GM12874 (cell line): ENCODE results near the gene WDR88.

ENCODE experiments used
- TF ChIP-seq, protein P1 (sequence below): IDR thresholded peaks from 2 replicates; pipeline ENCODE4 v1.5.1; 2011; ENCODE audit warnings: low read depth, mild to moderate bottlenecking, control low read depth, low read length, moderate library complexity; ENCODE audit not compliant: insufficient read depth

Gene WDR88

DNA sequence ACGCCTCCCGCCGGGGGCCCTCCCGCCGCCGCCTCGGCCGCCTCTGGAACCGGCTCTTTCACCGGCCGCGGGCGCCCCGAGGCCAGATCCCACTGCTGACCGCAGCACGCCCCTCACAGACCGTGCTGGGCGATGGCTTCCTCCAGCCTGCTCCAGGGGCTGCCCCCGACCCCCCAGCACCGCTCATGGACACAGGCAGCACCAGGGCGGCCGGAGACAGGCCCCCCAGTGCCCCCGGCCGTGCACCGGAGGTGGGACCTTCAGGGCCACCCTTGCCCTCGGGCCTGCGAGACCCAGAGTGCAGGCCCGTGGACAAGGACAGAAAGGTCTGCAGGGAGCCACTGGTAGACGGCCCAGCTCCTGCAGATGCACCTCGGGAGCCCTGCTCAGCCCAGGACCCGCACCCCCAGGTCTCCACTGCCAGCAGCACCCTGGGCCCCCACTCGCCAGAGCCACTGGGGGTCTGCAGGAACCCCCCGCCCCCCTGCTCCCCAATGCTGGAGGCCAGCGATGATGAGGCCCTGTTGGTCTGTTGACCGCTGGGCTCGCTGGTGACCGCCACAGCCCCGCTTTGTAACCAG is 75.2 kb downstream of the WDR88 start:
- TF ChIP-seq, protein P1, sequence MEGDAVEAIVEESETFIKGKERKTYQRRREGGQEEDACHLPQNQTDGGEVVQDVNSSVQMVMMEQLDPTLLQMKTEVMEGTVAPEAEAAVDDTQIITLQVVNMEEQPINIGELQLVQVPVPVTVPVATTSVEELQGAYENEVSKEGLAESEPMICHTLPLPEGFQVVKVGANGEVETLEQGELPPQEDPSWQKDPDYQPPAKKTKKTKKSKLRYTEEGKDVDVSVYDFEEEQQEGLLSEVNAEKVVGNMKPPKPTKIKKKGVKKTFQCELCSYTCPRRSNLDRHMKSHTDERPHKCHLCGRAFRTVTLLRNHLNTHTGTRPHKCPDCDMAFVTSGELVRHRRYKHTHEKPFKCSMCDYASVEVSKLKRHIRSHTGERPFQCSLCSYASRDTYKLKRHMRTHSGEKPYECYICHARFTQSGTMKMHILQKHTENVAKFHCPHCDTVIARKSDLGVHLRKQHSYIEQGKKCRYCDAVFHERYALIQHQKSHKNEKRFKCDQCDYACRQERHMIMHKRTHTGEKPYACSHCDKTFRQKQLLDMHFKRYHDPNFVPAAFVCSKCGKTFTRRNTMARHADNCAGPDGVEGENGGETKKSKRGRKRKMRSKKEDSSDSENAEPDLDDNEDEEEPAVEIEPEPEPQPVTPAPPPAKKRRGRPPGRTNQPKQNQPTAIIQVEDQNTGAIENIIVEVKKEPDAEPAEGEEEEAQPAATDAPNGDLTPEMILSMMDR: no peak

GRCh38 chr19:33207903-33208302 is 76.0 kb downstream of the WDR88 start:
- TF ChIP-seq, protein P1: no peak

GRCh38 chr19:33208371-33208895 is 76.5 kb downstream of the WDR88 start:
- TF ChIP-seq, protein P1: no peak

GRCh38 chr19:33208904-33209849 is 77.3 kb downstream of the WDR88 start:
- TF ChIP-seq, protein P1: no peak

GRCh38 chr19:33210266-33210940 is 78.5 kb downstream of the WDR88 start:
- TF ChIP-seq, protein P1: no peak

DNA sequence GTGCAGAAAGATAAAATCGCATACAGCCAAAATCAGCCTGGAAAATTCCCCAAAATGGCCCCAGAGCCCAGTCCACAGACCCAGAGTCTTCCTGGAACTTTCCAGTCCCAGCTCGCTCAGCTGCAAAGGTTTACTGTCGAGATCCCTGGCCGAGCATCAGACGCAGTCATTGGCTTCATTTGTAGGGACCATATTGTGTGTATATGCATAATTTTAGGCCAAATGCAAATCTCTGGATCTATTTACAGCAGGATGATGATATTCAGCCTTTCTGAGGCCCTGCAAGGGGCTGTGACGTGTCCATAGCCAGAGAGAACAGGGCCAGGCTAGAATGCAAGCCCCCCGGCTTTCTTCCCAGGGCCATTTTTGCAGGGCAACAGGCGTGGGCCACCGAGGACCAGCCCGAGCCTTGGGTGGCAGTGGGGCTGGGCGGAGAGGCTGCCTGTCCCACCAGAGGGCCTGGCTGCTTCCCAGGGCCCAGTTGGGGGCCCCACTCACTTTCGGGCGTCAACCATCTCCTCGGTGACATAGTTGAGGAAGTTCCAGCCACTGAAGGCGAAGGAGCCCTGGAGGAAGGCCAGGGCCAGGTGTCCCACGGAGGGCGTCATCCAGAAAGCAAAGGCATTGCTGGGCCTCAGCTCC is 80.0 kb downstream of the WDR88 start:
- TF ChIP-seq, protein P1: no peak
